GM18517 (cell line): ENCODE results near the gene TSEN34.
"Not testable (repeated sequence)": the region's sequence is repeated elsewhere in the genome, so short reads cannot be mapped to it uniquely, and the experiment has no call there.

ENCODE experiments used
- ATAC-seq: cut with Tn5 transposase; IDR thresholded peaks from one replicate; pipeline ENCODE4 v1.9.1; 2021; ENCODE audit warnings: mild to moderate bottlenecking, moderate library complexity; ENCODE audit not compliant: unreplicated experiment

The TSEN34 gene

GRCh38 chr19:54207983-54208783 is 17.1 kb downstream of the TSEN34 start:
- ATAC-seq, result no peak

GRCh38 chr19:54208784-54209057 is 17.6 kb downstream of the TSEN34 start:
- no peak for ATAC-seq

- ATAC-seq, result no peak
Observed at GRCh38 chr19:54209058-54209810, 18.1 kb downstream of the TSEN34 start.

GRCh38 chr19:54209811-54210494 is 18.8 kb downstream of the TSEN34 start:
- ATAC-seq, result no peak

- ATAC-seq, result no peak
Observed at GRCh38 chr19:54211235-54211634, 20.1 kb downstream of the TSEN34 start.

GRCh38 chr19:54214217-54214616 is 23.1 kb downstream of the TSEN34 start:
- not testable (repeated sequence) for ATAC-seq

- ATAC-seq, result not testable (repeated sequence)
Observed at GRCh38 chr19:54214734-54215133, 23.6 kb downstream of the TSEN34 start.

GRCh38 chr19:54216869-54217268 is 25.8 kb downstream of the TSEN34 start:
- no peak for ATAC-seq

GRCh38 chr19:54217517-54218247 is 26.6 kb downstream of the TSEN34 start:
- not testable (repeated sequence) for ATAC-seq

GRCh38 chr19:54218259-54218658 is 27.2 kb downstream of the TSEN34 start:
- no peak for ATAC-seq

- ATAC-seq, result no peak
Observed at GRCh38 chr19:54218960-54219661, 28.0 kb downstream of the TSEN34 start.

- ATAC-seq, result not testable (repeated sequence)
Observed at GRCh38 chr19:54219702-54220101, 28.6 kb downstream of the TSEN34 start.

- ATAC-seq, result not testable (repeated sequence)
Observed at GRCh38 chr19:54221947-54222346, 30.8 kb downstream of the TSEN34 start.

- not testable (repeated sequence) for ATAC-seq
Observed at GRCh38 chr19:54222474-54223276, 31.6 kb downstream of the TSEN34 start, which contains the start of gene LILRB3. TSS of gene LILRB3 (minus strand) at chr19:54223007. CDS start at chr19:54222976, 31 bp downstream.

GRCh38 chr19:54223277-54223936 is 32.3 kb downstream of the TSEN34 start:
- not testable (repeated sequence) for ATAC-seq

- not testable (repeated sequence) for ATAC-seq
Observed at GRCh38 chr19:54223937-54224281, 32.8 kb downstream of the TSEN34 start.

- not testable (repeated sequence) for ATAC-seq
Observed at GRCh38 chr19:54224619-54225018, 33.5 kb downstream of the TSEN34 start.

- no peak for ATAC-seq
Observed at GRCh38 chr19:54229146-54229545, 38.0 kb downstream of the TSEN34 start.

- ATAC-seq, result no peak
Observed at GRCh38 chr19:54230031-54230430, 38.9 kb downstream of the TSEN34 start.
